K562 (cell line): ENCODE measurements around the gene CLSTN2.

Source experiments
- CTCF ChIP-seq, 3 experiments: IDR thresholded peaks in 2 of 3; conservative IDR thresholded peaks in 1 of 3; 2 replicates each; pipeline ENCODE4 v1.5.1; 2011 to 2012; ENCODE audit warnings: low read length in 3 of 3, mild to moderate bottlenecking in 3 of 3, control low read depth in 2 of 3, improper control_type of control experiment in 1 of 3, inconsistent platforms in 1 of 3, low read depth in 1 of 3, mixed read lengths in 1 of 3, moderate library complexity in 1 of 3; ENCODE audit not compliant: insufficient read depth in 2 of 3
- POU5F1 ChIP-seq: fragments of 150-350 bp; IDR thresholded peaks from 2 replicates; pipeline ENCODE4 v1.6.1; 2014; ENCODE audit warnings: borderline replicate concordance, low read length, low read depth, mild to moderate bottlenecking; ENCODE audit not compliant: partially characterized antibody
- TF ChIP-seq, protein P1 (sequence below), 2 experiments: fragments of 450-650 bp; formaldehyde crosslinking in 1 of 2; IDR thresholded peaks; 2 replicates each; pipeline versions ENCODE4 v1.4.0 to v1.6.1; 2014 to 2020; ENCODE audit warnings: mild to moderate bottlenecking in 2 of 2, borderline replicate concordance in 1 of 2, low read depth in 1 of 2

DNA sequence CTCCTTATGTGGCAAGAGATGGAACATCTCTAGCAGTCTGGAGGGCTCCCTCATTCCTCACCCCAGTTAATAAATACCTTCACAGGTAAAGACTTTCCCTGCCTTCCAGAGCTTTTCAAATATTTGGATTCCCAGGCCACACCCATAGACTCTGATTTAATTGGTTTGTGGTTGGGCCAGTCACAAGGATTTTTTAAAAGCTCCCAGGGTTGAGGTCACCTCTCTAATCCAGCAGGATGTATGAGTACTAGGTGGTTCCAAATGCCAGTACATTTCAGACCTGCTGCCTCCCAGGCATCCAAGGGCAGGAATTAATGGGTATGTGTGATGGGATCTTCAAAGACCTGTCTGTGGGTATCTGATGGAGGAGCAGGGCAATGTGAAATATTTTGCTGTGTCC is 312.8 kb downstream of the CLSTN2 start:
- TF ChIP-seq POU5F1 (no peak), CTCF (IDR thresholded peaks at IDR 0.05 in 2 of 3, conservative IDR thresholded peaks at IDR 0.05 in 1 of 3; ENCODE audit: insufficient read depth in 2 of 3, low read depth in 1 of 3, low read length in 3 of 3) (no peak)
- TF ChIP-seq, protein P1, sequence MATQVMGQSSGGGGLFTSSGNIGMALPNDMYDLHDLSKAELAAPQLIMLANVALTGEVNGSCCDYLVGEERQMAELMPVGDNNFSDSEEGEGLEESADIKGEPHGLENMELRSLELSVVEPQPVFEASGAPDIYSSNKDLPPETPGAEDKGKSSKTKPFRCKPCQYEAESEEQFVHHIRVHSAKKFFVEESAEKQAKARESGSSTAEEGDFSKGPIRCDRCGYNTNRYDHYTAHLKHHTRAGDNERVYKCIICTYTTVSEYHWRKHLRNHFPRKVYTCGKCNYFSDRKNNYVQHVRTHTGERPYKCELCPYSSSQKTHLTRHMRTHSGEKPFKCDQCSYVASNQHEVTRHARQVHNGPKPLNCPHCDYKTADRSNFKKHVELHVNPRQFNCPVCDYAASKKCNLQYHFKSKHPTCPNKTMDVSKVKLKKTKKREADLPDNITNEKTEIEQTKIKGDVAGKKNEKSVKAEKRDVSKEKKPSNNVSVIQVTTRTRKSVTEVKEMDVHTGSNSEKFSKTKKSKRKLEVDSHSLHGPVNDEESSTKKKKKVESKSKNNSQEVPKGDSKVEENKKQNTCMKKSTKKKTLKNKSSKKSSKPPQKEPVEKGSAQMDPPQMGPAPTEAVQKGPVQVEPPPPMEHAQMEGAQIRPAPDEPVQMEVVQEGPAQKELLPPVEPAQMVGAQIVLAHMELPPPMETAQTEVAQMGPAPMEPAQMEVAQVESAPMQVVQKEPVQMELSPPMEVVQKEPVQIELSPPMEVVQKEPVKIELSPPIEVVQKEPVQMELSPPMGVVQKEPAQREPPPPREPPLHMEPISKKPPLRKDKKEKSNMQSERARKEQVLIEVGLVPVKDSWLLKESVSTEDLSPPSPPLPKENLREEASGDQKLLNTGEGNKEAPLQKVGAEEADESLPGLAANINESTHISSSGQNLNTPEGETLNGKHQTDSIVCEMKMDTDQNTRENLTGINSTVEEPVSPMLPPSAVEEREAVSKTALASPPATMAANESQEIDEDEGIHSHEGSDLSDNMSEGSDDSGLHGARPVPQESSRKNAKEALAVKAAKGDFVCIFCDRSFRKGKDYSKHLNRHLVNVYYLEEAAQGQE (IDR thresholded peaks at IDR 0.05; ENCODE audit: borderline replicate concordance), result no peak
- TF ChIP-seq, protein P1 (CRISPR knock-in tag; IDR thresholded peaks at IDR 0.05; ENCODE audit: low read depth), result no peak
